Omental fat pad (tissue), 4 donors: ENCODE data around the gene CPZ. TPM values are rescaled to one million over a fixed set of nuclear protein-coding genes. Genes with fewer than 3 reads are reported as not detected.

Experiments used
- ATAC-seq: fragments of 150-250 bp; one replicate; pipeline ENCODE4 v1.9.1; 2016; ENCODE audit warnings: mild to moderate bottlenecking, moderate library complexity; ENCODE audit not compliant: low FRiP score
- DNase-seq: peaks from one replicate; pipeline ENCODE4 v3.0.0-alpha.2; 2019; ENCODE audit warnings: low spot score
- total RNA-seq, 4 donors: library from RNA; depleted of rRNA; stranded (reverse); fragments of >200 nt; gene quantifications; one replicate each; pipeline ENCODE4 v1.1.0, GENCODE V29; 2016
- TF ChIP-seq, protein P1 (sequence below), 3 donors: fragments of 450-650 bp; IDR thresholded peaks; one replicate each; pipeline ENCODE4 v1.5.1; 2016 to 2017; ENCODE audit warnings: antibody characterized with exemption in 3 of 3, mild to moderate bottlenecking in 3 of 3, moderate library complexity in 2 of 3

The CPZ gene
- total RNA-seq, 4 donors from 2014 or later, result 0.32 to 14.2 (median 8.4) TPM

DNA sequence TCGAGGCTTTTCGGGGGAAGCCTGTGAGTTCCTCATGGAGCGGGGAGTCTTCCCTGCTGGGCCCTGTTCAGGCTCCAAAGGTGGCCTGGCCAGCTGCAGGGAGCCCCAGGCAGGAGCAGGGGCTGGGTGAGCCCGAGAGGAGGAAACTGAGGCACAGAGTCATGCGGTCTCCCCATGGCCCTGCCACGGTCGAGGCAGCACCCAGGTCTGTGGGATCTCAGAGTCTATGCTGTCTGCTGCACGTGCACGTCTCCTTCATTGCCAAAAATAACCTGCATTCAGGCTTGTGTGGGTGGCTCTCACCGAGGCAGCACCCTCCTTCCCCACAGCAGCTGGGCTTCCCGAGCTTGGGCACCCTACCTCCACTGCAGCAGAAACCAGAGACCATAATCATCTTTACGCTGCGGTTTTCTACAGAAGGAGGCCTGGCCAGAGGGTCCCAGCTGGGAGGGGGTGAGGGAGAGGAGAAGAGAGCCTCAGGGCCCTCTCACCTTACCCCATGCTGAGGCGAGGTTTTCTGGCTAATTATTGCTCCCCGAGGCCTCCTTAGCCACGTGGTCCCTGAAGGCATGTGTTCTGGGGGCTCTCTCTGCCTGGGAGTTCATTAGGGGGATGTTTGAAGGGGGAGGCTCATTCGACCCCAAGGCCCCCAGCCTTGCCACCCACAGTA is 64.3 kb downstream of the CPZ start:
- DNase-seq (no peak), ATAC-seq (no peak)
- TF ChIP-seq, protein P1, sequence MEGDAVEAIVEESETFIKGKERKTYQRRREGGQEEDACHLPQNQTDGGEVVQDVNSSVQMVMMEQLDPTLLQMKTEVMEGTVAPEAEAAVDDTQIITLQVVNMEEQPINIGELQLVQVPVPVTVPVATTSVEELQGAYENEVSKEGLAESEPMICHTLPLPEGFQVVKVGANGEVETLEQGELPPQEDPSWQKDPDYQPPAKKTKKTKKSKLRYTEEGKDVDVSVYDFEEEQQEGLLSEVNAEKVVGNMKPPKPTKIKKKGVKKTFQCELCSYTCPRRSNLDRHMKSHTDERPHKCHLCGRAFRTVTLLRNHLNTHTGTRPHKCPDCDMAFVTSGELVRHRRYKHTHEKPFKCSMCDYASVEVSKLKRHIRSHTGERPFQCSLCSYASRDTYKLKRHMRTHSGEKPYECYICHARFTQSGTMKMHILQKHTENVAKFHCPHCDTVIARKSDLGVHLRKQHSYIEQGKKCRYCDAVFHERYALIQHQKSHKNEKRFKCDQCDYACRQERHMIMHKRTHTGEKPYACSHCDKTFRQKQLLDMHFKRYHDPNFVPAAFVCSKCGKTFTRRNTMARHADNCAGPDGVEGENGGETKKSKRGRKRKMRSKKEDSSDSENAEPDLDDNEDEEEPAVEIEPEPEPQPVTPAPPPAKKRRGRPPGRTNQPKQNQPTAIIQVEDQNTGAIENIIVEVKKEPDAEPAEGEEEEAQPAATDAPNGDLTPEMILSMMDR (IDR thresholded peaks at IDR 0.05), result no peak

DNA sequence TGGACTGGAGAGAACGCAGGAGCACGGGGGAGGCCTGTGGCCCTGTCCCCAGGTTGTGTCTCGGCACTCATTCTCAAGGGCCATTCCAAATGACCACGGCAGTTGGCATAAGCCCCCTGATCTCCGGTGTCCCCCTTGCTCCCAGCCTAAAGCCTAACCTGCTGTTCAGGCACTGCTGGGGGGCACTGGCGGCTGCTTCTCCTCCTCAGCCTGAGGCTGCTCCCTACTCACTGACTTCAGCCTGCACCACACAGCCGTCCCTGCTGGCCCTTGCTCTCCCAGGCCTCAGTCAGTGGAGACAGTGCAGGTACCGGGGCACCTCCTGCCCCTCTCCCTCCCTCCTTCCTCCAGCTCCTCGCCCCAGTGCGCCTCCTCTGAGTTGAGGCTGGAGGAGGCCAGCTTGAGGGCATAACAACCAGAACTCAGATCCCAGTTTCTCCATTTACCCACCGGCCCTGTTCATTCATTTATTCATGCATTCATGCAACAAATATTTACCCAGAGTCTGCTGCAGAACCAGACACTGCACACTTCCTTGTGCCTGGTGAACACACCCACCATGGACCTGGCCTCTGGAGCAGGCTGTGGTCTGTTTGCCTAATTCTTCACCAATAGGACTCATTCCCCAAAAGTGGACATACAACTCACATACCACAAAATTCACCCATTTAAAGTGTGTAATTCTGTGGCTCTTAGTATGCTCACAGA is 65.0 kb downstream of the CPZ start:
- TF ChIP-seq, protein P1 (IDR thresholded peaks at IDR 0.05), result no peak
- DNase-seq (no peak), ATAC-seq (no peak)

DNA sequence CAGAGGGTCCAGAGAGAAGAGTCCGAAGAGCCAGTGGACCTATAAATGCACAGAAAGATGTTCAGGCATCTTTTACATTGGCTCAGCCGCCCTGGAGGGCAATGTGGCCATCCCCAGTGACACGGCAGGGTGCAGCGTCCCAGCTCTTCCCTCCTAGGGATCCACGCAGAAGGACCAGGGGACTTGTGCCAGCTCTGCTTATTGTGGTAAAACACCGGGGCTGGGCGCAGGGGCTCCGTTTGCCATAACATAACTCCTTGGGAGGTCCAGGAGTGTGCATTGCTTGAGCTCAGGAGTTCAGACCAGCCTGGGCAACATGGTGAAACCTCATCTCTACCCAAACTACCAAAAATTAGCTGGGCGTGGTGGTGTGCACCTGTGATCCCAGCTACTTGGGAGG is 70.2 kb downstream of the CPZ start:
- ATAC-seq (no peak), DNase-seq (no peak)
- TF ChIP-seq, protein P1 (IDR thresholded peaks at IDR 0.05), result no peak

DNA sequence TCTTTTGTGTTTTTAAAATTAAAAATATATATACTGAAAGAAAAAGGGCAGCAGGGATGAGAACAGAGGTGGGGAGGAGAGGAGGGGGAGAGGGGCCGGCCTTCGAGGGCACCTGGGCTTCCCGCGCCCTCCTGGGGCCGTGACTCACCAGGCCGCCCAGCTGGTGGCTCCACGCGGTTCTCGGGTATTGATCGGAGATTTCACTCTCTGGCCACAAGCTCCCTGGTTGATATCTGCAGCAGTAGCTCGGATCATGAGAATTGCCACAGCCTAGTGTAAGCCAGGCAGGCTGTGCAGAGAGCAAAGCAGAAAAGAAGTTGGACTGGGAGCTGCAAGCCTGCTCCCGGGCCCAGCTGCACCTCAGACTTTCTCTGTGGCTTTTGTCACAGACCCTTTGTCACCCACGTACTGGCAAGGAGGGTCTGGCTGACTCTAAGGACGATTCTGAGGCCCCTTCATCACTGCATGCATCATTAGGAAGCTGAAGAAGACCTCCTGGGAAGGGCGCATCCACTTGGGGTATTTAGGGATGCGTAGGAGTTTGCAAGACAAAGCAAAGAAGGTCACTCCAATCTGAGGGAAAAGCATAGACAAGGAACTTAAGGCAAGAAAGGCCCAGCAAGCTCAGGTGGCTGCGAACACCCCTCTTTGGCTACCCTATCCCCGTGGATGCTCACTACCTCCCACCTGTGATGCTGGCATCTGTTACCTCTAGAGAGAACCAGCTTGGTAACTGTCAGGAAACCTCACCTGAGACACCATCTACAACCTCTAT is 71.7 kb downstream of the CPZ start:
- TF ChIP-seq, protein P1 (IDR thresholded peaks at IDR 0.05), result no peak
- DNase-seq (no peak), ATAC-seq (no peak)

DNA sequence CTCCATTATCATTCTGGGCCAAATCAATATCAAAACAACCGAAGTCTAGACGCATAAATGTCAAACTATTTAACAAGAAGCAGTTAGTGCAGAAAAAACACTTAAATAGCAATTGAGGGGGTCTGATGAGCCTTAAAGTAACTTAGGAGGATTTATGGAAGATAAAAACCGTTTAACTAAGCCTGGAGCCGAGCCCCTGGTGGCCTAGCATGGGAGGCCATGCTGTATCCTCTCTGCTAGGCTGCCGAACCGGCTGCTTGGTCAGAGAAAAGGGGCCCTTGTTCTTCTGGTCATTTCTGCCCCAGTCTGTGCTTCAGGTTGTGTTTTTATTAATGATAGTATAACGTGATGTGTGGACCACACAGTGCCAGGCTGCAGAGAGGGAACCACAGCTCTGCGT is 72.4 kb downstream of the CPZ start:
- no peak for ATAC-seq
- DNase-seq, result no peak
- TF ChIP-seq, protein P1 (IDR thresholded peaks at IDR 0.05), result no peak

DNA sequence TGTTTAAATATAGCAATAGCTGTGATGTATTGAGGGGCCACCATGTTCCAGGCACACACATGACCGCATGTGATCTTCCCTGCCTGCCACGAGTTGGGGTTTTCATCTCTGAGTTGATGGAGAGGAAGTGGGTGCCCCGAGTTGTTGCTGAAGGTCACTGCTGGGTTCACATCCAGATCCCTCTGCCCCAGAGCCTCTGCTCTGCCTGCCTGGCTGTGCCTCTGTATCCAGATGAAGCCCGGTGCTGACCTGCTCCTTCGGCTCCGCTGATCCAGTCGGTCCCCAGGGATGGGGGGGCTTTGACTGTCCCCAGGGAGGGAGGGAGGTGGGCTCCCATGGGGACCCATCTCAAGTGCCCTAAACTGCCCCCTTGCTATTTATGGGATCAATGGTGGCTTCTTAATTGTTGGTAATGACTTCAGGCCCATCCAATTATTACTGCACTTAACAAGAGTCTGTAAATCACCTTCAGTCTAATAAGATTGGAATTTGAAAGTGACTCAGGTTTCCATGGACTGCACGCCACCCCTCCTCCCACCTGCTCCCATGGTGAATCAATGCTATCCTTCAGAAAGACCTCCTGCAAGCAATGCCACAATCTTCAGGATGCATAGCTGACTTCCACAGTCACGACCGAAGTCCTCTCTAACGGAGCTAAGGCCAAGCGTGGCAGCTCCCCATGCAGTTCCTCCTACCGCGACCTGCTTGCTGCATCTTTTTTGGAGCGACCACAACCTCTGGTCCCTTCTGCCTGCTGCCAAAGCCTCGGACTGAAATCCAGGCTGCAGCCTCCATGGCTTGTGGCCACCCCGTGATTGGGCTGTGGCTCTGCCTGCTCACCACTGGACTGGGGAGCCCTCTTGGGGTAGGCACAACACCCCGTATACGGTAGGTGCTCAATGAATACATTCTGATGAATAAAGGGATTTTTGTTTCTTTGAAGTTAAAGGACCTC is 73.1 kb downstream of the CPZ start:
- DNase-seq (no peak), ATAC-seq (no peak)
- TF ChIP-seq, protein P1 (IDR thresholded peaks at IDR 0.05), result no peak
